ENCODE data around the gene PPARG.

PPARG gene

GRCh38 chr3:12369598-12369997 lies 80.7 kb downstream of the PPARG start:
- WGBS, result 72% methylated on average over 1 of the region's 1 CpG

GRCh38 chr3:12370758-12371157 lies 81.9 kb downstream of the PPARG start:
- H3K9me3 ChIP-seq (ENCODE audit: control insufficient read depth, low read length), result no peaks in the 10 kb centered on the region
- H2AK5ac ChIP-seq (ENCODE audit: low read length, severe bottlenecking), result no peak overlapping the region
- peak; percentile 48 for DNase-seq
- no peak overlapping the region for H2BK120ac ChIP-seq (ENCODE audit: low read depth, low read length)
- no peak overlapping the region for H3K4me3 ChIP-seq (ENCODE audit: insufficient read depth in 1 of 2, low read depth in 1 of 2, low read length in 2 of 2)
- H3K79me1 ChIP-seq (replicated peaks; ENCODE audit: low read length, poor library complexity, severe bottlenecking), result peaks cover 10% of the 10 kb centered on the region
- no peak overlapping the region for H3K9ac ChIP-seq (ENCODE audit: low read length)
- no peaks in the 10 kb centered on the region for H3K27me3 ChIP-seq (ENCODE audit: control insufficient read depth in 1 of 2, insufficient read depth in 1 of 2, low read length in 2 of 2)
- H2BK15ac ChIP-seq (ENCODE audit: low read depth, poor library complexity, severe bottlenecking), result no peak overlapping the region
- H4K8ac ChIP-seq (ENCODE audit: low read length), result no peak overlapping the region
- no peak overlapping the region for H3K23ac ChIP-seq (ENCODE audit: low read length in 2 of 2)
- H3K4ac ChIP-seq (ENCODE audit: low read depth in 1 of 2, low read length in 2 of 2), result no peak overlapping the region
- H2BK5ac ChIP-seq (ENCODE audit: low read depth, low read length, poor library complexity, severe bottlenecking), result no peak overlapping the region
- H2AFZ ChIP-seq (ENCODE audit: low read depth, low read length), result no peak overlapping the region
- H3K18ac ChIP-seq (ENCODE audit: low read depth in 1 of 2, low read length in 2 of 2), result no peak overlapping the region
- no peak overlapping the region for H2BK12ac ChIP-seq (ENCODE audit: low read length in 2 of 2)
- H3K4me1 ChIP-seq (ENCODE audit: control insufficient read depth, insufficient read depth, low read depth, low read length), result no peaks in the 10 kb centered on the region
- WGBS, result 38% methylated on average over 2 of the region's 2 CpGs
- no peaks in the 10 kb centered on the region for H3K36me3 ChIP-seq (ENCODE audit: control insufficient read depth in 1 of 2, insufficient read depth in 2 of 2, low read depth in 1 of 2, low read length in 2 of 2)
- H3K4me2 ChIP-seq (ENCODE audit: low read length, poor library complexity, severe bottlenecking), result no peak overlapping the region
- no peak overlapping the region for H3K14ac ChIP-seq (ENCODE audit: low read length in 2 of 2)
- no peak overlapping the region for H4K91ac ChIP-seq (ENCODE audit: low read length)
- no peak overlapping the region for H3K27ac ChIP-seq (ENCODE audit: low read length, poor library complexity, severe bottlenecking)

More at GRCh38 chr3:12369598-12369997, 80.7 kb downstream of the PPARG start:
- H4K91ac ChIP-seq (ENCODE audit: low read length), result no peak overlapping the region
- no peak overlapping the region for H2AFZ ChIP-seq (ENCODE audit: low read depth, low read length)
- H3K4ac ChIP-seq (ENCODE audit: low read depth in 1 of 2, low read length in 2 of 2), result no peak overlapping the region
- H2BK120ac ChIP-seq (ENCODE audit: low read depth, low read length), result peak overlapping the region; percentile 68
- peaks cover 13% of the 10 kb centered on the region for H3K79me1 ChIP-seq (replicated peaks; ENCODE audit: low read length, poor library complexity, severe bottlenecking)
- no peaks in the 10 kb centered on the region for H3K27me3 ChIP-seq (ENCODE audit: control insufficient read depth in 1 of 2, insufficient read depth in 1 of 2, low read length in 2 of 2)
- H4K8ac ChIP-seq (ENCODE audit: low read length), result no peak overlapping the region
- H2BK5ac ChIP-seq (ENCODE audit: low read depth, low read length, poor library complexity, severe bottlenecking), result no peak overlapping the region
- no peak for DNase-seq
- peak overlapping the region; percentile 31 for H3K27ac ChIP-seq (ENCODE audit: low read length, poor library complexity, severe bottlenecking)
- peak overlapping the region in 1 of 2 experiments; percentile 29 for H3K18ac ChIP-seq (ENCODE audit: low read depth in 1 of 2, low read length in 2 of 2)
- peaks cover 0 to 4% of the 10 kb centered on the region in 2 experiments for H3K36me3 ChIP-seq (ENCODE audit: control insufficient read depth in 1 of 2, insufficient read depth in 2 of 2, low read depth in 1 of 2, low read length in 2 of 2)
- H2AK5ac ChIP-seq (ENCODE audit: low read length, severe bottlenecking), result peak overlapping the region; percentile 88
- no peak overlapping the region for H2BK15ac ChIP-seq (ENCODE audit: low read depth, poor library complexity, severe bottlenecking)
- H3K14ac ChIP-seq (ENCODE audit: low read length in 2 of 2), result no peak overlapping the region
- H3K9me3 ChIP-seq (ENCODE audit: control insufficient read depth, low read length), result no peaks in the 10 kb centered on the region
- H3K4me1 ChIP-seq (ENCODE audit: control insufficient read depth, insufficient read depth, low read depth, low read length), result no peaks in the 10 kb centered on the region
- H3K9ac ChIP-seq (ENCODE audit: low read length), result no peak overlapping the region
- no peak overlapping the region for H2BK12ac ChIP-seq (ENCODE audit: low read length in 2 of 2)
- no peak overlapping the region for H3K4me3 ChIP-seq (ENCODE audit: insufficient read depth in 1 of 2, low read depth in 1 of 2, low read length in 2 of 2)
- H3K4me2 ChIP-seq (ENCODE audit: low read length, poor library complexity, severe bottlenecking), result no peak overlapping the region
- H3K23ac ChIP-seq (ENCODE audit: low read length in 2 of 2), result no peak overlapping the region

GRCh38 chr3:12371525-12372140 lies 82.8 kb downstream of the PPARG start:
- no peak overlapping the region for H3K18ac ChIP-seq (ENCODE audit: low read depth in 1 of 2, low read length in 2 of 2)

GRCh38 chr3:12372741-12373280 lies 83.9 kb downstream of the PPARG start:
- no peak overlapping the region for H2AFZ ChIP-seq (ENCODE audit: low read depth, low read length)
- H3K4me1 ChIP-seq (ENCODE audit: control insufficient read depth, insufficient read depth, low read depth, low read length), result no peaks in the 10 kb centered on the region
- H2BK15ac ChIP-seq (ENCODE audit: low read depth, poor library complexity, severe bottlenecking), result no peak overlapping the region
- H2BK12ac ChIP-seq (ENCODE audit: low read length in 2 of 2), result no peak overlapping the region
- H3K9ac ChIP-seq (ENCODE audit: low read length), result no peak overlapping the region
- no peak overlapping the region for H2BK120ac ChIP-seq (ENCODE audit: low read depth, low read length)
- H3K4me2 ChIP-seq (ENCODE audit: low read length, poor library complexity, severe bottlenecking), result no peak overlapping the region
- H4K91ac ChIP-seq (ENCODE audit: low read length), result no peak overlapping the region
- no peak overlapping the region for H2BK5ac ChIP-seq (ENCODE audit: low read depth, low read length, poor library complexity, severe bottlenecking)
- no peak overlapping the region for H4K8ac ChIP-seq (ENCODE audit: low read length)
- peaks cover 12% of the 10 kb centered on the region for H3K79me1 ChIP-seq (replicated peaks; ENCODE audit: low read length, poor library complexity, severe bottlenecking)
- no peak overlapping the region for H3K4ac ChIP-seq (ENCODE audit: low read depth in 1 of 2, low read length in 2 of 2)
- no peak overlapping the region for H3K14ac ChIP-seq (ENCODE audit: low read length in 2 of 2)
- peak; percentile 63 for DNase-seq
- H3K9me3 ChIP-seq (ENCODE audit: control insufficient read depth, low read length), result no peaks in the 10 kb centered on the region
- no peak overlapping the region for H3K18ac ChIP-seq (ENCODE audit: low read depth in 1 of 2, low read length in 2 of 2)
- no peaks in the 10 kb centered on the region for H3K36me3 ChIP-seq (ENCODE audit: control insufficient read depth in 1 of 2, insufficient read depth in 2 of 2, low read depth in 1 of 2, low read length in 2 of 2)
- H3K4me3 ChIP-seq (ENCODE audit: insufficient read depth in 1 of 2, low read depth in 1 of 2, low read length in 2 of 2), result no peak overlapping the region
- no peak overlapping the region for H3K27ac ChIP-seq (ENCODE audit: low read length, poor library complexity, severe bottlenecking)
- H3K27me3 ChIP-seq (ENCODE audit: control insufficient read depth in 1 of 2, insufficient read depth in 1 of 2, low read length in 2 of 2), result no peaks in the 10 kb centered on the region
- H3K23ac ChIP-seq (ENCODE audit: low read length in 2 of 2), result no peak overlapping the region
- H2AK5ac ChIP-seq (ENCODE audit: low read length, severe bottlenecking), result no peak overlapping the region
- 100% methylated on average over 1 of the region's 2 CpGs for WGBS

More at GRCh38 chr3:12371525-12372140, 82.8 kb downstream of the PPARG start:
- Histone ChIP-seq H3K79me1 (replicated peaks; ENCODE audit: low read length, poor library complexity, severe bottlenecking) (peaks cover 10% of the 10 kb centered on the region), H2BK12ac (ENCODE audit: low read length in 2 of 2) (no peak overlapping the region), H2BK15ac (ENCODE audit: low read depth, poor library complexity, severe bottlenecking) (no peak overlapping the region), H2BK120ac (ENCODE audit: low read depth, low read length) (no peak overlapping the region), H3K4me1 (ENCODE audit: control insufficient read depth, insufficient read depth, low read depth, low read length) (no peaks in the 10 kb centered on the region), H3K4ac (ENCODE audit: low read depth in 1 of 2, low read length in 2 of 2) (no peak overlapping the region), H3K27me3 (ENCODE audit: control insufficient read depth in 1 of 2, insufficient read depth in 1 of 2, low read length in 2 of 2) (no peaks in the 10 kb centered on the region), H3K36me3 (ENCODE audit: control insufficient read depth in 1 of 2, insufficient read depth in 2 of 2, low read depth in 1 of 2, low read length in 2 of 2) (no peaks in the 10 kb centered on the region), H3K9me3 (ENCODE audit: control insufficient read depth, low read length) (no peaks in the 10 kb centered on the region), H3K9ac (ENCODE audit: low read length) (no peak overlapping the region), H3K4me3 (ENCODE audit: insufficient read depth in 1 of 2, low read depth in 1 of 2, low read length in 2 of 2) (no peak overlapping the region), H2AFZ (ENCODE audit: low read depth, low read length) (no peak overlapping the region), H2AK5ac (ENCODE audit: low read length, severe bottlenecking) (no peak overlapping the region), H3K27ac (ENCODE audit: low read length, poor library complexity, severe bottlenecking) (no peak overlapping the region), H4K91ac (ENCODE audit: low read length) (no peak overlapping the region), H3K4me2 (ENCODE audit: low read length, poor library complexity, severe bottlenecking) (no peak overlapping the region), H2BK5ac (ENCODE audit: low read depth, low read length, poor library complexity, severe bottlenecking) (no peak overlapping the region), H3K14ac (ENCODE audit: low read length in 2 of 2) (no peak overlapping the region), H3K23ac (ENCODE audit: low read length in 2 of 2) (no peak overlapping the region), H4K8ac (ENCODE audit: low read length) (no peak overlapping the region)
- WGBS, result 67% methylated on average over 6 of the region's 6 CpGs
- DNase-seq, result peak; percentile 68

All from mesenchymal stem cell (in vitro differentiated cells and primary cell).